Neural crest cell (in vitro differentiated cells): ENCODE results near the gene COL4A1. TPM values are rescaled to one million over a fixed set of nuclear protein-coding genes. Genes with fewer than 3 reads are reported as not detected.
"Not testable (repeated sequence)": the region's sequence is repeated elsewhere in the genome, so short reads cannot be mapped to it uniquely, and the experiment has no call there.

Source experiments
- DNase-seq: peaks from one replicate; pipeline ENCODE4 v3.0.0; 2021; ENCODE audit warnings: low read depth, mixed read lengths, low spot score
- H3K27ac Mint-ChIP-seq: one replicate; pipeline ENCODE4 v1.8.0; 2021; ENCODE audit warnings: mild to moderate bottlenecking, mixed read lengths; ENCODE audit not compliant: unreplicated experiment
- H3K27me3 Mint-ChIP-seq: 2 replicates; pipeline ENCODE4 v1.8.0; 2021; ENCODE audit warnings: low read depth, mild to moderate bottlenecking, mixed read lengths
- H3K36me3 Mint-ChIP-seq: 2 replicates; pipeline ENCODE4 v1.8.0; 2021; ENCODE audit warnings: low read depth, mild to moderate bottlenecking, mixed read lengths
- H3K4me1 Mint-ChIP-seq: 2 replicates; pipeline ENCODE4 v1.8.0; 2021; ENCODE audit warnings: mixed read lengths
- H3K4me3 Mint-ChIP-seq: one replicate; pipeline ENCODE4 v1.8.0; 2021; ENCODE audit warnings: mild to moderate bottlenecking, mixed read lengths
- H3K9me3 Mint-ChIP-seq: 2 replicates; pipeline ENCODE4 v1.8.0; 2021; ENCODE audit warnings: mixed read lengths
- total RNA-seq: library from RNA; stranded (reverse); gene quantifications from 2 replicates; pipeline ENCODE4 v1.2.1, GENCODE V29; 2021
- TF ChIP-seq, protein P1 (sequence below): fragments of 200-600 bp; sonication (generic); conservative IDR thresholded peaks from 2 replicates; pipeline ENCODE4 v1.5.0; 2021; ENCODE audit warnings: antibody characterized with exemption, mild to moderate bottlenecking

Gene COL4A1
- total RNA-seq, 1 donor from 2014 or later = 65.5 TPM

DNA sequence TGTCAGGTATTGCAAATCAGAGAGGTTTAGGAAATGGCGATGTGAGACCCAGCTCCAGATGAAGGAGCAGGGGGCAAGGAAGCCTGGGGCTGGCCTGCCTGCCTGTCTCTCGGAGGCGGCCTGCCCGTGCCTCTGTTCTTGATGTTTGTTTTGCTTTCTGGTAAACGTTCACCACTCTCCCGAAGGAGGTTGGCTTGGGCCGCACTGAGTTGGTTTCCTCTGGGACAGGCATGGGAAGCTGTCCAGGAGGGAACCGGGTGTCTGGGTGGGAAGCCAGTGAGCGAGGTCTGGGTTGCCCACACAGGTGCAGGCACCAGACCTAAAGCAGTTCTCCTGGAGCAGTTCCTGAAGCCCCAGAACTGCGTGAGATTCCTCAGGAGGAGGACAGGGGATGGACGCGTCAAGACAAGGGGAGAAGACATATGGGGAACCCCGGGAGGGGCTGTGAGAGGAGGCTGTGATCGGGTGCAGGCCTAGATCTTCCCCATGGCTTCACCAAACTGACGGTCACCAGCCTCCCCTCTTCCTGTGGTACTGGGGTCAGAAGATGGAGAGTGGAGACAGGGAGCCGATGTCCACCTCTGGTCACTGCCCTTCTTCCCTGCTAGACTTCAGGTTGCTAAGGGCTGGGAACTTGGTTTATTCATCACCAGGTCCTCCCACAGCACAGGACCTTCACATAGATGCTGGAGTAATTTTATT is 15.3 kb upstream of the COL4A1 start:
- Mint-ChIP-seq H3K27ac (no peak overlapping the region), H3K27me3 (no peaks in the 10 kb centered on the region), H3K4me3 (no peak overlapping the region), H3K36me3 (peaks cover 12% of the 10 kb centered on the region), H3K4me1 (peaks cover 28% of the 10 kb centered on the region), H3K9me3 (peaks cover 2% of the 10 kb centered on the region)
- DNase-seq = no peak
- TF ChIP-seq, protein P1, sequence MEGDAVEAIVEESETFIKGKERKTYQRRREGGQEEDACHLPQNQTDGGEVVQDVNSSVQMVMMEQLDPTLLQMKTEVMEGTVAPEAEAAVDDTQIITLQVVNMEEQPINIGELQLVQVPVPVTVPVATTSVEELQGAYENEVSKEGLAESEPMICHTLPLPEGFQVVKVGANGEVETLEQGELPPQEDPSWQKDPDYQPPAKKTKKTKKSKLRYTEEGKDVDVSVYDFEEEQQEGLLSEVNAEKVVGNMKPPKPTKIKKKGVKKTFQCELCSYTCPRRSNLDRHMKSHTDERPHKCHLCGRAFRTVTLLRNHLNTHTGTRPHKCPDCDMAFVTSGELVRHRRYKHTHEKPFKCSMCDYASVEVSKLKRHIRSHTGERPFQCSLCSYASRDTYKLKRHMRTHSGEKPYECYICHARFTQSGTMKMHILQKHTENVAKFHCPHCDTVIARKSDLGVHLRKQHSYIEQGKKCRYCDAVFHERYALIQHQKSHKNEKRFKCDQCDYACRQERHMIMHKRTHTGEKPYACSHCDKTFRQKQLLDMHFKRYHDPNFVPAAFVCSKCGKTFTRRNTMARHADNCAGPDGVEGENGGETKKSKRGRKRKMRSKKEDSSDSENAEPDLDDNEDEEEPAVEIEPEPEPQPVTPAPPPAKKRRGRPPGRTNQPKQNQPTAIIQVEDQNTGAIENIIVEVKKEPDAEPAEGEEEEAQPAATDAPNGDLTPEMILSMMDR = no peak

GRCh38 chr13:110321573-110321972 is 14.6 kb upstream of the COL4A1 start:
- not testable (repeated sequence) for H3K27ac Mint-ChIP-seq, DNase-seq, H3K27me3 Mint-ChIP-seq, H3K9me3 Mint-ChIP-seq, H3K4me3 Mint-ChIP-seq
- Mint-ChIP-seq H3K4me1 (peaks cover 21% of the 10 kb centered on the region), H3K36me3 (peaks cover 14% of the 10 kb centered on the region)

- peaks cover 2% of the 10 kb centered on the region for H3K9me3 Mint-ChIP-seq
- H3K27ac Mint-ChIP-seq = no peak overlapping the region
- H3K4me3 Mint-ChIP-seq = no peak overlapping the region
- TF ChIP-seq, protein P1 = no peak
- H3K36me3 Mint-ChIP-seq = peaks cover 12% of the 10 kb centered on the region
- peaks cover 16% of the 10 kb centered on the region for H3K4me1 Mint-ChIP-seq
- H3K27me3 Mint-ChIP-seq = no peaks in the 10 kb centered on the region
- DNase-seq = no peak
These were observed 13.7 kb upstream of the COL4A1 start for GRCh38 chr13:110320645-110321044.

DNA sequence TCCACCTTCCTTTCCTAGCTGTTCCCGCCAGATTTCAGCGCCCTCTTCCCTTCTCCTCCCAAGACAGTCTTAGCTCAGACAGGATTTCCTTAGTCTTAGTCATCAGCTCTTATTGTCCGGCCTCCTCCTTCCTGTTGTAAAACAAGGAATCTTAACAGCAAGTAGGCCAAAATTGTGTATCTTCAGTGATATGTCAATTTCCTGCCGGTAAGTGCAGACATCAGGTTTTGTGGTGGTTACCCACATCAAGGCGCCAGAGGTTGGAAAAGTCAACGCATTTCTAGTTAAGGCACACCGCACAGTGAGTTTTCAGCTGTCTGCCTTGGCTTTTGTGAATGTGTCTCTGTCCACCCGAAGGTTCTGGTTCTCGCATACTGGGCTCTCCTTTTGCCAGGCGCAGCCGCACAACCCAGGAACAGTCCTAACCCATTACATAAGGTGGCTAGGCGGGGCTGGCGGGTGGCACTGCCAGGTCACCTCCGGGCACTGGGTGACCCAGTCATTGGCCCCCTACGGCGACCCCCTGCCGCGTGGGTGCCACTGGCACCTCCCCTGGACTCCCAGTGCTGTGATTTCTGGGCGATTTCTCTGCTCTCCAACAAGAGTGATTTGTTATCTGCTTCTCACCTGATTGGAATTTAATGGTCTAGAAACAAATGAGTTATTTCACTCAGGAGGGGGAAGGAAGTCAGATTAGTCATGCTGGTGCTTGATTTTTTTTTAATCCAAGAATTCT is 13.0 kb upstream of the COL4A1 start:
- Mint-ChIP-seq H3K4me1 (peaks cover 11% of the 10 kb centered on the region), H3K27me3 (no peaks in the 10 kb centered on the region), H3K27ac (no peak overlapping the region), H3K36me3 (peaks cover 14% of the 10 kb centered on the region), H3K9me3 (peaks cover 2% of the 10 kb centered on the region), H3K4me3 (no peak overlapping the region)
- DNase-seq = no peak
- TF ChIP-seq, protein P1 = no peak

DNA sequence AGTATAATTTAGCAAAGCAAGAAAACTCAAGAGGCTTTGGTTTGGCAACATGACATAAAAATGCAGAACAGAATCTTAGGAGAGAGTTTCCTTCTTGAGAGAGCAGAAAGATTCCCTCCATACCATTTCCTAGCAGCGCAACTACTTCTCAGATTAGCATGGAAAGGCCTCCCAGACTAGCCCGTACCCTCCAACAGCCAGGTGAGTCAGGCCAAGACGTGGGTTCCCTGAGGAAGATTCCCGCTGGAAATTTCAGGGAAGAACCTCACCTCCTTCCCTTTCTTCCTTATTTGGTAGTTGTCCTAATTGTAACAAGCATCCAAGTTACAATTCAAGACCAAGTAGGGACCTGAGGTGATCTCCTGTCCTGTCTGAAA is 12.4 kb upstream of the COL4A1 start:
- no peak overlapping the region for H3K27ac Mint-ChIP-seq
- peaks cover 7% of the 10 kb centered on the region for H3K4me1 Mint-ChIP-seq
- peaks cover 2% of the 10 kb centered on the region for H3K9me3 Mint-ChIP-seq
- H3K27me3 Mint-ChIP-seq = no peaks in the 10 kb centered on the region
- no peak overlapping the region for H3K4me3 Mint-ChIP-seq
- TF ChIP-seq, protein P1 = no peak
- no peak for DNase-seq
- peaks cover 14% of the 10 kb centered on the region for H3K36me3 Mint-ChIP-seq

- Mint-ChIP-seq H3K4me3 (no peak overlapping the region), H3K27ac (no peak overlapping the region), H3K9me3 (peaks cover 2% of the 10 kb centered on the region), H3K27me3 (no peaks in the 10 kb centered on the region), H3K36me3 (peaks cover 14% of the 10 kb centered on the region), H3K4me1 (peaks cover 12% of the 10 kb centered on the region)
- no peak for DNase-seq
- TF ChIP-seq, protein P1 = no peak
These were observed 12.0 kb upstream of the COL4A1 start for GRCh38 chr13:110318920-110319319.
